Liver (tissue), 9 donors: ENCODE results near the gene SP7. TPM values are rescaled to one million over a fixed set of nuclear protein-coding genes. Genes with fewer than 3 reads are reported as not detected.
"Not testable (repeated sequence)": the region's sequence is repeated elsewhere in the genome, so short reads cannot be mapped to it uniquely, and the experiment has no call there.

Experiments
- DNase-seq: peaks from one replicate; pipeline ENCODE4 v3.0.0-alpha.2; 2017; ENCODE audit warnings: low spot score
- H3K27ac ChIP-seq, 2 donors: one replicate each; pipeline ENCODE4 v1.7.0; 2013; ENCODE audit warnings: inconsistent platforms in 2 of 2, low read length in 2 of 2, control low read depth in 1 of 2, low read depth in 1 of 2, mild to moderate bottlenecking in 1 of 2
- H3K27me3 ChIP-seq, 4 donors: one replicate each; pipeline versions ENCODE4 v1.6.1 to v1.7.0; 2013; ENCODE audit warnings: low read length in 3 of 4, inconsistent platforms in 1 of 4, mild to moderate bottlenecking in 1 of 4, moderate library complexity in 1 of 4; ENCODE audit not compliant: control insufficient read depth in 4 of 4, insufficient read depth in 4 of 4
- H3K36me3 ChIP-seq, 4 donors: one replicate each; pipeline versions ENCODE4 v1.6.1 to v1.7.0; 2013; ENCODE audit warnings: low read length in 3 of 4, mild to moderate bottlenecking in 3 of 4, low read depth in 1 of 4, moderate library complexity in 1 of 4; ENCODE audit not compliant: control insufficient read depth in 4 of 4, insufficient read depth in 3 of 4
- H3K4me1 ChIP-seq, 4 donors: one replicate each; pipeline versions ENCODE4 v1.6.1 to v1.7.0; 2013; ENCODE audit warnings: low read length in 3 of 4, mild to moderate bottlenecking in 3 of 4, moderate library complexity in 1 of 4; ENCODE audit not compliant: control insufficient read depth in 4 of 4, insufficient read depth in 4 of 4
- H3K4me3 ChIP-seq, 3 donors: one replicate each; pipeline versions ENCODE4 v1.6.1 to v1.7.0; 2013; ENCODE audit warnings: low read length in 3 of 3, control low read depth in 1 of 3, low read depth in 1 of 3, mild to moderate bottlenecking in 1 of 3
- H3K9ac ChIP-seq, 2 donors: one replicate each; pipeline ENCODE4 v1.7.0; 2013; ENCODE audit warnings: low read length in 2 of 2, mild to moderate bottlenecking in 2 of 2, moderate library complexity in 2 of 2, control low read depth in 1 of 2, low read depth in 1 of 2
- H3K9me3 ChIP-seq, 4 donors: one replicate each; pipeline versions ENCODE4 v1.6.1 to v1.7.0; 2013; ENCODE audit warnings: low read length in 3 of 4; ENCODE audit not compliant: control insufficient read depth in 4 of 4
- EGR1 ChIP-seq, 2 donors: IDR thresholded peaks; 2 replicates each; pipeline ENCODE4 v1.6.1; 2016 to 2018; ENCODE audit warnings: antibody characterized with exemption in 2 of 2, low read depth in 2 of 2
- FOXA1 ChIP-seq: IDR thresholded peaks from 2 replicates; pipeline ENCODE4 v1.6.1; 2016; ENCODE audit warnings: antibody characterized with exemption
- FOXA2 ChIP-seq: IDR thresholded peaks from 2 replicates; pipeline ENCODE4 v1.6.1; 2016; ENCODE audit warnings: antibody characterized with exemption
- GABPA ChIP-seq, 2 donors: IDR thresholded peaks in 1 of 2; conservative IDR thresholded peaks in 1 of 2; 2 replicates each; pipeline ENCODE4 v1.6.1; 2016; ENCODE audit warnings: antibody characterized with exemption in 2 of 2, mild to moderate bottlenecking in 1 of 2, moderate library complexity in 1 of 2
- HNF4A ChIP-seq, 2 donors: conservative IDR thresholded peaks; 2 replicates each; pipeline ENCODE4 v1.6.1; 2016; ENCODE audit warnings: antibody characterized with exemption in 2 of 2, mild to moderate bottlenecking in 2 of 2
- JUND ChIP-seq, 2 donors: IDR thresholded peaks; 2 replicates each; pipeline ENCODE4 v1.6.1; 2016; ENCODE audit warnings: antibody characterized with exemption in 2 of 2
- NR2F2 ChIP-seq: IDR thresholded peaks from 2 replicates; pipeline ENCODE4 v1.6.1; 2016; ENCODE audit warnings: antibody characterized with exemption
- RAD21 ChIP-seq, 2 donors: IDR thresholded peaks; 2 replicates each; pipeline ENCODE4 v1.6.1; 2016; ENCODE audit warnings: antibody characterized with exemption in 2 of 2, mild to moderate bottlenecking in 2 of 2
- RXRA ChIP-seq, 2 donors: IDR thresholded peaks; 2 replicates each; pipeline ENCODE4 v1.6.1; 2017 to 2018; ENCODE audit warnings: antibody characterized with exemption in 2 of 2, mild to moderate bottlenecking in 1 of 2
- SP1 ChIP-seq: IDR thresholded peaks from 2 replicates; pipeline ENCODE4 v1.6.1; 2018; ENCODE audit warnings: antibody characterized with exemption, mild to moderate bottlenecking
- TAF1 ChIP-seq: conservative IDR thresholded peaks from 2 replicates; pipeline ENCODE4 v1.6.1; 2016; ENCODE audit warnings: antibody characterized with exemption, mild to moderate bottlenecking
- YY1 ChIP-seq: IDR thresholded peaks from 2 replicates; pipeline ENCODE4 v1.6.1; 2016; ENCODE audit warnings: antibody characterized with exemption, mild to moderate bottlenecking
- WGBS: extraction: QIAGEN DNeasy Blood & Tissue Kit; methylation state at CpG from one replicate; pipeline ENCODE4 v1.1.7; 2013; 5-methylcytosine and 5-hydroxymethylcytosine counted together
- polyA plus RNA-seq, 2 donors: library from polyadenylated mRNA; stranded (reverse) in 1 of 2; unstranded in 1 of 2; fragments of 200-250 nt in 1 of 2; fragments of >200 nt in 1 of 2; fragmentation: Nextera tagmentation in 1 of 2; extraction: Ambion mirVana in 1 of 2; gene quantifications; one replicate each; pipeline versions ENCODE4 v1.2.1 to v1.2.3, GENCODE V29; 2013 to 2015
- total RNA-seq, 2 donors: library from RNA; depleted of rRNA; stranded (reverse); fragments of >200 nt; gene quantifications; one replicate each; pipeline ENCODE4 v1.2.3, GENCODE V29; 2014
- TF ChIP-seq, protein P1 (sequence below): IDR thresholded peaks from 2 replicates; pipeline ENCODE4 v1.6.1; 2016; ENCODE audit warnings: antibody characterized with exemption
- TF ChIP-seq, protein P2 (sequence below): fragments of 150-350 bp; IDR thresholded peaks from 2 replicates; pipeline ENCODE4 v1.5.1; 2017; ENCODE audit warnings: improper control_type of control experiment, low read depth, low read length; ENCODE audit not compliant: missing input control
- TF ChIP-seq, protein P3 (sequence below): IDR thresholded peaks from 2 replicates; pipeline ENCODE4 v1.6.1; 2016; ENCODE audit warnings: antibody characterized with exemption
- donor health status: healthy.
- donor health status: healthy.
- donor health status: healthy.
- donor health status: healthy.
- donor health status: healthy.

Gene SP7
- total and polyA plus RNA-seq, 4 donors = not detected

- not testable (repeated sequence) for H3K9me3 ChIP-seq, DNase-seq, H3K36me3 ChIP-seq, H3K27me3 ChIP-seq
- peak overlapping the region in 1 of 2 donors; percentile 63 for H3K9ac ChIP-seq
- peak in 1 of 2 donors; percentile 30 for TF ChIP-seq HNF4A (conservative IDR thresholded peaks at IDR 0.05)
- peaks cover 7 to 27% (median 16%) of the 10 kb centered on the region in 4 donors for H3K4me1 ChIP-seq
- 62% methylated on average over 6 of the region's 6 CpGs for WGBS
- H3K27ac ChIP-seq = peak overlapping the region; percentile 66 to 84
- peak overlapping the region in 1 of 3 donors; percentile 6 for H3K4me3 ChIP-seq
Observed at GRCh38 chr12:53373554-53374133, 37.5 kb upstream of the SP7 start.

DNA sequence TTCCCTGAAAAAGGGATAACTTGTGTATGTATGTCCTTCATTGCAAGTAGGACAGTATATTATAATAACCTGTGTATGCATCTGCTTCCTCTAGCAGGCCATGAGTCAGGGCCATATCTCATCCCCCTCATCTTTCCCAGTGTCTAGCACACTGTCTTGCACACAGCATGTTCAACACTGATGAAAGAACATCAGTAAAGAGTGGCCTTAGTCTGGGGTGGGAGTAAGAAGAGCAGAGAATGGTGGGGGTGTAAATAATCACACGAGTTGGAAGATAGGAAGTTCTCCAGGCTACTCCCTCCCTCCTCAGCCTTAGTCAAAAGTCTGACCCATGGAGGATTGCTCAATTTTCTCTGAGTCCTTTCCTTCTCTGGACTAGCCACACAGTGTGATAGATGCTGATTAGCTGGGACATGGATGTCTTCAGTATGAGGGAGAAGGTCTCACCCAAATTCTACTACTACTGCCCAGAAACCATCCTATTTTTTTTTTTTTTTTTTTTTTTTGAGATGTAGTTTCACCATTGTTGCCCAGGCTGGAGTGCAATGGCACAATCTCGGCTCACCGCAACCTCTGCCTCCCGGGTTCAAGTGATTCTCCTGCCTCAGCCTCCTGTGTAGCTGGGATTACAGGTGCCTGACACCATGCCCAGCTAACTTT, 29.2 kb upstream of the SP7 start:
- Histone ChIP-seq H3K27ac (peak overlapping the region in 1 of 2 donors; percentile 31), H3K9ac (no peak overlapping the region), H3K27me3 (no peaks in the 10 kb centered on the region), H3K9me3 (no peaks in the 10 kb centered on the region), H3K36me3 (no peaks in the 10 kb centered on the region), H3K4me1 (peaks cover 0 to 3% (median 1%) of the 10 kb centered on the region in 4 donors), H3K4me3 (no peak overlapping the region)
- no peak for DNase-seq
- 83% methylated on average over 4 of the region's 4 CpGs for WGBS
- TF ChIP-seq FOXA1 = no peak

DNA sequence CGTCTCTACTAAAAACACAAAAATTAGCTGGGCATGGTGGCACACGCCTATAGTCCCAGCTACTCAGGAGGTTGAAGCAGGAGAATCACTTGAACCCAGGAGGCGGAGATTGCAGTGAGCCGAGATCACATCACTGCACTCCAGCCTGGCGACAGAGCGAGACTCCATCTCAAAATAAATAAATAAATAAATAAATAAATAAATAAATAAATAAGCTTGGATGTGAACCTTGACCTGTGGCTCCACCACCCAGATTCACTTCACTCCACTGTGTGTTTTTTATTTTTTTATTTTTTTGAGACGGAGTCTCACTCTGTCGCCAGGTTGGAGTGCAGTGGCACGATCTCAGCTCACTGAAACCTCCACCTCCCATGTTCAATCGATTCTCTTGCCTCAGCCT, 25.5 kb upstream of the SP7 start:
- WGBS = 92% methylated on average over 10 of the region's 10 CpGs
- H3K9ac ChIP-seq, H3K27ac ChIP-seq, H3K4me3 ChIP-seq, H3K27me3 ChIP-seq, H3K4me1 ChIP-seq, H3K36me3 ChIP-seq, DNase-seq, H3K9me3 ChIP-seq: not testable (repeated sequence)

DNA sequence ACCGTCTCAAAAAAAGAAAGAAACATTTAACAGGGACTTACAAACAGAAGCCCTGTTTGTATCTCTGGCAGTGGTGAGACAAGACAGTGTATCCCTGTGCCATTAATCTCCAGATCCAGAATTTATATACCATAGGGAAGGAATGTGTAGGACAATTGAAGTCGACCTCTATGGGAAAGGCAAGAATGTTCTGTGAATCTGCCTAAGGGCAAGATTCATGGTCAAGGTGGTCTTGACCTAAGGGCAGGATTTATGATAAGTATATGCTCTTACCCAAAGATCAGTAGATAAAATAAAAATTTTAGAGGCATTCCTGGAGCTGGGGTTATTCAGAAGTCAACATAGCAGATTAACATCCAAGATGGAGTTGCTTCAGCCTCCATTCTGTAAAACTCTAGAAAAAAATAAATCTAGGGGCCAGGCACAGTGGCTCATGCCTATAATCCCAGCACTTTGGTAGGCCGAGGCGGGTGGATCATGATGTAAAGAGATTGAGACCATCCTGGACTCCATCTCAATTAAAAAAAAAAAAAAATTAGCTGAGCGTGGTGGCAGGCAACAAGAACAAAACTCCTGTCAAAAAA, 22.8 kb upstream of the SP7 start:
- 95% methylated on average over 5 of the region's 5 CpGs for WGBS
- Histone ChIP-seq H3K36me3 (no peaks in the 10 kb centered on the region), H3K4me3 (no peak overlapping the region), H3K9ac (no peak overlapping the region), H3K27me3 (no peaks in the 10 kb centered on the region), H3K4me1 (no peaks in the 10 kb centered on the region), H3K27ac (no peak overlapping the region), H3K9me3 (no peaks in the 10 kb centered on the region)
- DNase-seq = no peak
- TF ChIP-seq RXRA (IDR thresholded peaks at IDR 0.05) (no peak), EGR1 (IDR thresholded peaks at IDR 0.05; ENCODE audit: low read depth in 2 of 2) (no peak), JUND (IDR thresholded peaks at IDR 0.05) (no peak), FOXA2 (no peak)
- TF ChIP-seq, protein P1, sequence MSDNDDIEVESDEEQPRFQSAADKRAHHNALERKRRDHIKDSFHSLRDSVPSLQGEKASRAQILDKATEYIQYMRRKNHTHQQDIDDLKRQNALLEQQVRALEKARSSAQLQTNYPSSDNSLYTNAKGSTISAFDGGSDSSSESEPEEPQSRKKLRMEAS = no peak

- H3K27me3 ChIP-seq = no peaks in the 10 kb centered on the region
- H3K4me1 ChIP-seq = peaks cover 0 to 2% (median 0%) of the 10 kb centered on the region in 4 donors
- H3K27ac ChIP-seq = no peak overlapping the region
- no peak for DNase-seq
- H3K9me3 ChIP-seq = no peaks in the 10 kb centered on the region
- no peak overlapping the region for H3K4me3 ChIP-seq
- no peak overlapping the region for H3K9ac ChIP-seq
- 66% methylated on average over 3 of the region's 3 CpGs for WGBS
- H3K36me3 ChIP-seq = no peaks in the 10 kb centered on the region
- TF ChIP-seq, protein P2, sequence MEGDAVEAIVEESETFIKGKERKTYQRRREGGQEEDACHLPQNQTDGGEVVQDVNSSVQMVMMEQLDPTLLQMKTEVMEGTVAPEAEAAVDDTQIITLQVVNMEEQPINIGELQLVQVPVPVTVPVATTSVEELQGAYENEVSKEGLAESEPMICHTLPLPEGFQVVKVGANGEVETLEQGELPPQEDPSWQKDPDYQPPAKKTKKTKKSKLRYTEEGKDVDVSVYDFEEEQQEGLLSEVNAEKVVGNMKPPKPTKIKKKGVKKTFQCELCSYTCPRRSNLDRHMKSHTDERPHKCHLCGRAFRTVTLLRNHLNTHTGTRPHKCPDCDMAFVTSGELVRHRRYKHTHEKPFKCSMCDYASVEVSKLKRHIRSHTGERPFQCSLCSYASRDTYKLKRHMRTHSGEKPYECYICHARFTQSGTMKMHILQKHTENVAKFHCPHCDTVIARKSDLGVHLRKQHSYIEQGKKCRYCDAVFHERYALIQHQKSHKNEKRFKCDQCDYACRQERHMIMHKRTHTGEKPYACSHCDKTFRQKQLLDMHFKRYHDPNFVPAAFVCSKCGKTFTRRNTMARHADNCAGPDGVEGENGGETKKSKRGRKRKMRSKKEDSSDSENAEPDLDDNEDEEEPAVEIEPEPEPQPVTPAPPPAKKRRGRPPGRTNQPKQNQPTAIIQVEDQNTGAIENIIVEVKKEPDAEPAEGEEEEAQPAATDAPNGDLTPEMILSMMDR = no peak
- TF ChIP-seq HNF4A (conservative IDR thresholded peaks at IDR 0.05) = no peak
- TF ChIP-seq, protein P1 = no peak
- TF ChIP-seq, protein P3, sequence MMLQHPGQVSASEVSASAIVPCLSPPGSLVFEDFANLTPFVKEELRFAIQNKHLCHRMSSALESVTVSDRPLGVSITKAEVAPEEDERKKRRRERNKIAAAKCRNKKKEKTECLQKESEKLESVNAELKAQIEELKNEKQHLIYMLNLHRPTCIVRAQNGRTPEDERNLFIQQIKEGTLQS = no peak
- no peak for TF ChIP-seq GABPA (IDR thresholded peaks at IDR 0.05 in 1 of 2, conservative IDR thresholded peaks at IDR 0.05 in 1 of 2)
- no peak for TF ChIP-seq RAD21 (IDR thresholded peaks at IDR 0.05)
- TF ChIP-seq YY1 = no peak
- TF ChIP-seq TAF1 = no peak
- TF ChIP-seq SP1 = no peak
- TF ChIP-seq FOXA1 = no peak
- no peak for TF ChIP-seq EGR1 (IDR thresholded peaks at IDR 0.05; ENCODE audit: low read depth in 2 of 2)
- TF ChIP-seq JUND (IDR thresholded peaks at IDR 0.05) = no peak
- no peak for TF ChIP-seq NR2F2
- TF ChIP-seq FOXA2 = no peak
- TF ChIP-seq RXRA (IDR thresholded peaks at IDR 0.05) = no peak
Observed at GRCh38 chr12:53355121-53355520, 19.0 kb upstream of the SP7 start.
